ENCODE measurements around the gene PARP11. TPM values are rescaled to one million over a fixed set of nuclear protein-coding genes. Genes with fewer than 3 reads are reported as not detected.

The PARP11 gene
- total RNA-seq, 1 donor from 2014 or later = 11.4 TPM

DNA sequence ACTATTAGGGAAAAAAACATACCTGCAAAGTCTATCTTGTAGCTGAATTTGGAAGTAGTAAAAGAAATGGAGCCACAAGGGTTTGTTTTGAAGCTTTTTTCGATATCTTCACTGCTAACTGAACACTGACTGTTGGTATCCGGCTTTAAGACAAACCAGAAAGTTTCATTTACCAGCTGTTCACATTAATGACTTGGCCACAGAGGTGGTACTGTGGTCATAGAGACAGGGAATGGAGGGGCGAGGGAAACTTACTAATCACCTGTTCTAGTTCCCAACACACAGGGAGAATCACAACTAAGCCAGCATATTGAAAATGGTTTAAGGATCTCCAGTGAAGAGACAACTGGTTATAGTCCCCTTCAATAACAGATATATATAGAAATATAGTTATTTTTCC lies 44.3 kb downstream of the PARP11 start:
- DNase-seq (ENCODE audit: low spot score in 2 of 2) (no peak), FAIRE-seq (no peak)

DNA sequence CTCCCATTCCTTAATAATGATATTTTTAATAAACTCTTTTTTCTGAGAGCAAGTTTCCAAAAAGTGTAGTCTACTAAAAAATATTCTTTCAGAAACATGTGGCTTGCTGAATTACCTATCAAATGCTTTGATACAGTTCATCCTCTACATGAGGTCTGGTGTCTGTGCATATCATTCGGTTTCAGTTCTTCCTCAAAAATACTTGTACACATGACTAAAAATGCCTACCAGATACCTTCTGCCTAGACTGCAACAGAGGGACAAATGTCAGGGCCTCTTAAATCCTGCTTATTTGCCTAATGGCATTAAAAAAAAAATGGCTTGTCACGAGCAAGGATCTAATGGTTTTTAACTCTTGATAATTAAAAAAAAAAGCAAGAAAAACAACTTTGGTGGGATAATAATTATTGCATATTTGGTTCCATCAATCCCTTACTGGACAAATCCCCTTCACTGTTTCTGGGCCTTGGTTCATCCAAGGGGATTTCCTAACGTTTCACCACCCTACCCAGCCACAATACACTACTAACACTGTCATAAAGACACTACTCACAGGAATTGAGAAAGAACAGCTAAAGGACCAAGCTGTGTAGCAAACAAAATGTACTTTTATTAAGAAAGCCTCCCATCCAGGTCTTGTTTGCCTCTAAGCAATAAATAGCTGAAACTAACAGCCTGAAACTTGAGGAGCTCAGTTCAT lies 45.7 kb downstream of the PARP11 start:
- FAIRE-seq = no peak
- no peak for DNase-seq (ENCODE audit: low spot score in 2 of 2)

- DNase-seq (ENCODE audit: low spot score in 2 of 2) (no peak), FAIRE-seq (no peak)
These were observed 51.8 kb downstream of the PARP11 start for GRCh38 chr12:3821441-3821840.

DNA sequence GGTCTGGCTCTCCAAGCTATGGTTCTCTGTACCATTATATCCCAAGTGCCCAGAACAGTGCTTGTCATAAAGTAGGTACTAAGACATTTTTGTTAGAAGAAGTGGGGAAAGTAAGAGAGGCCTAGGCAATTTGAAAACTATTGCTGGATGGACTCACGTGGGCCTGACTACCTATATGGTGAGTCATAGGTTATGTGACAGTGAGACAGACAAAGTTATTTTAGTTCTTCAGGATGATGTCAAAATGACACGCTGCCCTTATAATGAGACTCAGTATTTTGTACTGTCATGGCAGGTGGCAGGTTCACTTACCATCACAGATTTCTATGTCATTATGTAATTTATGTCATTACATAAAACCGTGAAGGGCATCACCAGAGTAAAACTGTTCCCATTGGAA lies 53.1 kb downstream of the PARP11 start:
- DNase-seq (ENCODE audit: low spot score in 2 of 2) (no peak), FAIRE-seq (no peak)

GRCh38 chr12:3816266-3816665 lies 56.9 kb downstream of the PARP11 start:
- FAIRE-seq (no peak), DNase-seq (ENCODE audit: low spot score in 2 of 2) (no peak)

DNA sequence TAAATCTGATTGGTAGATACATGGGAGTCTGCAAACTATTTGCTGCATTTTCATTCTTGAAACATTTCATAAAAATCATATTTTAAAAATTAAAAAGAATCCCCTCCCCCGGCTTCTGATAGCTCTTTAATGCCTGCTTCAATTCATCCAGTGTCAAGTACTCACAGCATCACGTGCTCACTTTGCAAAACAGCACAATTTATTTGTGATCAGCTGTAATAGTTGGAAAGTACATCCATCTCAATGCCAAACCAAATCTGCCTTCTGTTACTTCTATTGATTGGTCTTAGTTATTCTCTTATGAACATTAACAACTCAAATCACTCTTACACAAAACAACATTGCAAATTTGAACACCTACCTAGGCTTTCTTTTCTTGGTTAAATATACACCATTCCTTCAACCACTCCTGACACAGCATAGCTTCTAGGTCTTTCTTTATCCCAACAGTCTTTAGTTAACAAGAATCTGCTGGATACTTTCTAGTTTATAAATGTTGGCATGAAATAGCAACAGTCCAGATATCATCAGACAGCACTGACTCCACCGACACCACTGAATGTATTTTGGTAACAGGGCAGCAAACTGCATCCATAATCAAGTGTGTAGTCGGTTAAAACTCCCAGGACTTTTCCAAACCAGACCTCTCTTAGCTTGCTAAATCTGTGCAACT lies 58.0 kb downstream of the PARP11 start:
- FAIRE-seq = no peak

GRCh38 chr12:3810540-3810939 lies 62.7 kb downstream of the PARP11 start:
- DNase-seq (ENCODE audit: low spot score in 2 of 2) = no peak
- no peak for FAIRE-seq

More for the DNA sequence above, 58.0 kb downstream of the PARP11 start:
- DNase-seq (ENCODE audit: low spot score in 2 of 2) = no peak

DNA sequence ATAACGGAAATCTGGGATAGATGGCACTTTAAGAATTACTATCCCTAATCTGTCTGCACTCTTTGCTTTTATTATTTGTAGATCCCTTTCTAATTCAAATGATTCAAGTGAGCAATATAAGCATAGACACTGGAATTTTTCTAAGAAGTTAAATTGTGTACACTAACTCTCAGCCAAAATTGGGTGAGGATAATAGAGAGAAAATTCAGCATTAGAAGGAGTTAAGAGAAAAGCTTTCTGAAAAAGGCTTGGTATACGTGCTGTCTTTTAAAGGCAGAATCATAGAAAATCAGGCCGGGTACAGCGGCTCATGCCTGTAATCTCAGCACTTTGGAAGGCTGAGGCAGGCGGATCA lies 63.2 kb downstream of the PARP11 start:
- FAIRE-seq (no peak), DNase-seq (ENCODE audit: low spot score in 2 of 2) (no peak)

- DNase-seq (ENCODE audit: low spot score in 2 of 2) = no peak
- FAIRE-seq = no peak
These were observed 63.7 kb downstream of the PARP11 start for GRCh38 chr12:3809357-3810015.

GRCh38 chr12:3805077-3805476 lies 68.1 kb downstream of the PARP11 start:
- FAIRE-seq (no peak), DNase-seq (ENCODE audit: low spot score in 2 of 2) (no peak)

GRCh38 chr12:3803865-3804472 lies 69.2 kb downstream of the PARP11 start:
- FAIRE-seq (no peak), DNase-seq (ENCODE audit: low spot score in 2 of 2) (peak in 1 of 2 donors; percentile 46)

- FAIRE-seq (no peak), DNase-seq (ENCODE audit: low spot score in 2 of 2) (no peak)
These were observed 70.5 kb downstream of the PARP11 start for GRCh38 chr12:3802721-3803120.

GRCh38 chr12:3797531-3798048 lies 75.6 kb downstream of the PARP11 start:
- FAIRE-seq (no peak), DNase-seq (ENCODE audit: low spot score in 2 of 2) (no peak)

DNA sequence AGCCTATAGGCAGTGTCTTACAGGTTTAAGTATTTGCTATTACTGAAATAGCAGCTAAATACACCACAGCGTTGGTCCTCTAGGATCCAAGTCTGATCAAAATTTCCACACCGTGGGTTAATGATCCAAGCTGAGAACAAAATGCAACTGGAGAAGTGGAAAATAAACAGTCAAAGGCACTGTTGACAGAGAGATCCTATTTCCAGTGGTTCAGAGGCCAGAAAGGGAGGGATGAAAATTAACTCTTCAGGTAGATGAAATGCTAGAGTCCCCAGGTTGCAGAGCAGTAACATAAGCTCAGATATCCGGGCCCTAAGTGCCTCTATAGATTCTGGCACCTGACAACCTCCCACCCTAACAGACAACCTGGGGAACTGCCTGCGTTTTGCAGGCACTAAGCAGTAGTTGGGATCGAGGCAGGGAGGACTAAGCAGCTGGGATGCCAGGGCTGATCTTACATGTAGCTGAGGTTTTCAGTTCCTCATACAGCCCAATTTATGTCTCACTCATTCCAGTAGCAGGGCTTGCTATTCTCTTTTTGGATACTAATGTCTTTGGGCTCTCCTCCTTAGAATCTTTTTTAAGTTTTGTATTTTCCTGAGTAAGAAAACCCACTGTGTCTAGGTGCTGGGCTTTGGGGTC lies 77.6 kb downstream of the PARP11 start:
- FAIRE-seq (no peak), DNase-seq (ENCODE audit: low spot score in 2 of 2) (no peak)

- FAIRE-seq = no peak
- no peak for DNase-seq (ENCODE audit: low spot score in 2 of 2)
These were observed 78.1 kb downstream of the PARP11 start for GRCh38 chr12:3795066-3795465.

GRCh38 chr12:3792623-3793288 lies 80.4 kb downstream of the PARP11 start:
- FAIRE-seq (no peak), DNase-seq (ENCODE audit: low spot score in 2 of 2) (no peak)

DNA sequence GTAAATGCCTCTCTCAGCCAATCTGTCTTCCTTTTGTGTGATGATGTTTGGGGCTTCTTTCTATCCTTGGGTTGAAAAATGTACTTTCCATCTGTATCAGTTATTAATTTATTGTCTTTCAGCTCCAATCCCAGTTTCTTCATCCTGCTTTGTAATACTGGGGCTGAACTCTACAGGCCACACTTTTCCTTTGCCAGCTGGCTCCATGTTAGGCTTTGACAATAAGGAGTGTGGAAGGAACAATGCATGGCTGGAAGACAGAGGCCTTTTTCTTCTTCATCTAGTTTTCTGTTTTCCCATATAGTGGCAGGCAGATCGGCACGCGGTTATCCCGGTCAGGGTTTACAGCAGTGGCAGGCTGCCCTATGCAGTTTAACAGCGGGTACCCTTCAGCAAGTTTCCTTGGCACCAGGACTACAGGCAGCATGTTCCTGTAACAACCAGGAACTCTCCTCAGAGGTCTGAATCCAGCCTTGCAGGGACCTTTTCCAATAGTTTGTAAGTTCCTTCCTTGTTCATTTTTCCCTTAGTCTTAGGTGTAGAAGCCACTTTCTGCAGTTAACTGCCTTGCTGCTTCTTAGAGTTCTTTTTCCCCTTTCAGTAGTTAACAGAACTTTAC lies 81.8 kb downstream of the PARP11 start:
- DNase-seq (ENCODE audit: low spot score in 2 of 2) (no peak), FAIRE-seq (no peak)

DNA sequence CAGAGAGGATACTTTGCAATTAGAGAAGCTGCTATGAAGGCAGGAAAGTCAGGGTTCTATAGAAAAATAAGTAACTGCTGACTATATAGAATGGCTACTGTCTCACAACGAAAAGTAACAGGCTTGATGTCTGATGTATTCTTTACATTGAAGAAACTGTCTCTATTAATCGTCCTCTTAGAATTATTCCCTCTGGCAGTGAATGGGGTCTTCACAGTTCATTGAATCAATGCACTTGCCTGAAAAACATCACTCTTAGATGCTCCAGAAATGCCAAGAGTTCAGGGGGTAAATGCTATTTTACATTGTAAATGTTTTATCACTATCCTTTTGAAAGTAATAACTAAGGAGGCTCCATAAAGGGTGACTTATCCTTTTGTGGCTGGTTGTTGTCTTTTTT lies 82.6 kb downstream of the PARP11 start:
- no peak for DNase-seq (ENCODE audit: low spot score in 2 of 2)
- FAIRE-seq = no peak

DNA sequence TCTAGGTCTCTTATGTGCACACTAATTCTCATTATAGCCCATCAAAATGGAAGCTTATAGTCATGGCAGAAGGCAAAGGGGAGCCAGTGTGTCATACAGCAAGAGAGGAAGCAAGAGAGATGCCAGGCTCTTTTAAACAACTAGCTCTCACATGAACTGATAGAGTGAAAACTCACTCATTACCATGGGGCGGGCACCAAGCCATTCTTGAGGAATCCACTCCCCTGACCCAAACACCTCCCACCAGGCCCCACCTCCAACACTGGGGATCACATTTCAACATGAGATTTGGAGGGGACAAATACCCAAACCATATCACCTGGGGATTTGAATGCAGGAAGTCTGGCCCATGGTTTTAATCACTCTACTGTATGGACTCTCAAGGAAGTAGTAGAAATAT lies 83.4 kb downstream of the PARP11 start:
- no peak for FAIRE-seq
- no peak for DNase-seq (ENCODE audit: low spot score in 2 of 2)
